ENCODE data around the gene GALNS. TPM values are rescaled to one million over a fixed set of nuclear protein-coding genes. Genes with fewer than 3 reads are reported as not detected.

GALNS gene
- total and polyA plus RNA-seq, 10 donors, result 9.7 to 71.6 (median 42.9) TPM

GRCh38 chr16:88854306-88855111, 2.2 kb downstream of the GALNS start:
- H3K4me1 ChIP-seq, result peaks cover 27 to 65% (median 55%) of the 10 kb centered on the region in 6 donors
- no peak for TF ChIP-seq CTCF (IDR thresholded peaks at IDR 0.05 in 8 of 11, conservative IDR thresholded peaks at IDR 0.05 in 3 of 11)
- peak; percentile 32 to 53 (median 33) for TF ChIP-seq POLR2AphosphoS5 (IDR thresholded peaks at IDR 0.05)
- peak; percentile 87 for DNase-seq
- peak overlapping the region in 1 of 8 donors; percentile 93 for H3K4me3 ChIP-seq
- intact Hi-C loops (cut with DNase I; ENCODE audit: low total_unique reads), result loop anchor here (5.0 kb wide), 1 partner anchor 42 kb away; the partner anchor contains the start of gene APRT
- H3K27me3 ChIP-seq (replicated peaks in 1 of 7), result no peaks in the 10 kb centered on the region
- peak overlapping the region in 7 of 8 donors; percentile 33 to 94 (median 88) for H3K27ac ChIP-seq
- H3K9me3 ChIP-seq, result no peaks in the 10 kb centered on the region
- WGBS, 5 donors, result 37 to 52% (median 45%) methylated on average over 16 to 20 of the region's 20 CpGs
- peaks cover 0 to 49% (median 18%) of the 10 kb centered on the region in 6 donors for H3K36me3 ChIP-seq

GRCh38 chr16:88853325-88853941, 3.3 kb downstream of the GALNS start:
- Histone ChIP-seq H3K4me1 (peaks cover 25 to 54% (median 46%) of the 10 kb centered on the region in 6 donors), H3K27me3 (replicated peaks in 1 of 7) (no peaks in the 10 kb centered on the region), H3K9me3 (no peaks in the 10 kb centered on the region), H3K36me3 (peaks cover 0 to 49% (median 13%) of the 10 kb centered on the region in 6 donors), H3K4me3 (peak overlapping the region in 1 of 8 donors; percentile 93), H3K27ac (peak overlapping the region in 6 of 8 donors; percentile 25 to 94 (median 82))
- intact Hi-C loops (cut with DNase I; ENCODE audit: low total_unique reads), result no loop called here
- 49 to 75% (median 67%) methylated on average over 11 to 17 of the region's 17 CpGs for WGBS, 5 donors
- TF ChIP-seq POLR2A (IDR thresholded peaks at IDR 0.05) (no peak), POLR2AphosphoS5 (IDR thresholded peaks at IDR 0.05) (peak; percentile 42 to 59 (median 56)), CTCF (IDR thresholded peaks at IDR 0.05 in 8 of 11, conservative IDR thresholded peaks at IDR 0.05 in 3 of 11) (no peak)
- DNase-seq, result peak; percentile 85

GRCh38 chr16:88851616-88852015, 5.1 kb downstream of the GALNS start:
- H3K27ac ChIP-seq, result no peak overlapping the region
- intact Hi-C loops (cut with DNase I; ENCODE audit: low total_unique reads), result no loop called here
- no peak overlapping the region for H3K4me3 ChIP-seq
- peaks cover 0 to 65% (median 17%) of the 10 kb centered on the region in 6 donors for H3K36me3 ChIP-seq
- H3K4me1 ChIP-seq, result peaks cover 18 to 42% (median 35%) of the 10 kb centered on the region in 6 donors
- DNase-seq, result no peak
- no peaks in the 10 kb centered on the region for H3K9me3 ChIP-seq
- 90 to 95% (median 92%) methylated on average over 12 to 19 of the region's 19 CpGs for WGBS, 5 donors
- TF ChIP-seq CTCF (IDR thresholded peaks at IDR 0.05 in 8 of 11, conservative IDR thresholded peaks at IDR 0.05 in 3 of 11), result no peak
- H3K27me3 ChIP-seq (replicated peaks in 1 of 7), result no peaks in the 10 kb centered on the region
